ENCODE measurements around the gene GAL. TPM values are rescaled to one million over a fixed set of nuclear protein-coding genes. Genes with fewer than 3 reads are reported as not detected.

GAL gene
- total RNA-seq, result 5.3 and 9.3 TPM in 2 replicates

GRCh38 chr11:68684385-68685356 is at the start of gene GAL:
Gene GAL, plus strand, starts transcription at chr11:68684544. Its CDS starts 380 bp downstream, at chr11:68684924.

Other genes starting within 250 kb of the GAL start
- 206 and 229 TPM in 2 replicates for gene PPP6R3, start 223.8 kb upstream of the GAL start, total RNA-seq
- 2.1 and 2.4 TPM in 2 replicates for gene TESMIN, start 67.0 kb downstream of the GAL start, total RNA-seq
- gene CPT1A, start 157.4 kb downstream of the GAL start, total RNA-seq, result 73.1 and 80.7 TPM in 2 replicates
- 66.1 and 74.6 TPM in 2 replicates for gene MRPL21, start 219.3 kb downstream of the GAL start, total RNA-seq
- gene IGHMBP2, start 219.3 kb downstream of the GAL start, total RNA-seq, result 17.7 and 19.2 TPM in 2 replicates